Lower leg skin (tissue), 4 donors: Measurements from ENCODE around the gene ASXL1. TPM values are rescaled to one million over a fixed set of nuclear protein-coding genes. Genes with fewer than 3 reads are reported as not detected.

Source experiments
- DNase-seq, 2 donors: peaks; one replicate each; pipeline ENCODE4 v3.0.0-alpha.2; 2019; ENCODE audit warnings: low spot score in 2 of 2
- H3K4me3 ChIP-seq: fragments of 200-600 bp; sonication (generic); 2 replicates; pipeline ENCODE4 v1.5.1; 2017; ENCODE audit warnings: mild to moderate bottlenecking, low read depth; ENCODE audit not compliant: poor library complexity, severe bottlenecking
- POLR2A ChIP-seq, 2 donors: fragments of 450-650 bp; IDR thresholded peaks; one replicate each; pipeline ENCODE4 v1.6.1; 2016 to 2017; ENCODE audit warnings: antibody characterized with exemption in 2 of 2, mild to moderate bottlenecking in 1 of 2, moderate library complexity in 1 of 2
- WGBS, 2 donors: methylation state at CpG; one replicate each; pipeline ENCODE4 v1.1.5; 2018; 5-methylcytosine and 5-hydroxymethylcytosine counted together
- intact Hi-C: fragments of 100-400 bp; cut with DNase I; formaldehyde crosslinking; loops from one replicate; pipeline ENCODE4 v1.15.0; 2023; ENCODE audit warnings: low total_unique reads
- total RNA-seq, 4 donors: library from RNA; depleted of rRNA; stranded (reverse); fragments of >200 nt; gene quantifications; one replicate each; pipeline ENCODE4 v1.1.0, GENCODE V29; 2016
- TF ChIP-seq, protein P1 (sequence below), 3 donors: fragments of 450-650 bp; IDR thresholded peaks; one replicate each; pipeline ENCODE4 v1.5.1; 2016; ENCODE audit warnings: antibody characterized with exemption in 3 of 3, mild to moderate bottlenecking in 3 of 3, moderate library complexity in 2 of 3

Gene ASXL1
- total RNA-seq, 4 donors from 2014 or later: 29.1 to 84.8 (median 32.6) TPM

DNA sequence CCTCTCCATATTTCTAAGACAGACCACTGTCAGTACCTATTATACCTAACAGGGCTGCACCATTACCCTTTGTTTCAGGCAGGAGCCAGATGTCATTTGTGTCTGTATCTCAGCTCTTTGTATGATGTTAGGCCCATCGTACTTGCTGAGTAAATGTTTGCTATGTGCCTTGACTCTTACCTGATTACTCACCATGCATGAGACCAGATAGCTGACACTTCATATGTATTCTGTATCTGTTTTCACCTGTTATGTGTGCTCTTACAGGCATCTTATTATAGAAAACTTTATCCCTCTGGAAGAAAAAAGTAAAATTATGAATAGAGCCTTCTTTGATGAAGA, 31.7 kb upstream of the ASXL1 start:
- H3K4me3 ChIP-seq: no peak overlapping the region
- 68 to 72% methylated on average over 1 of the region's 1 CpG for WGBS, 2 donors
- TF ChIP-seq POLR2A (IDR thresholded peaks at IDR 0.05): no peak
- TF ChIP-seq, protein P1, sequence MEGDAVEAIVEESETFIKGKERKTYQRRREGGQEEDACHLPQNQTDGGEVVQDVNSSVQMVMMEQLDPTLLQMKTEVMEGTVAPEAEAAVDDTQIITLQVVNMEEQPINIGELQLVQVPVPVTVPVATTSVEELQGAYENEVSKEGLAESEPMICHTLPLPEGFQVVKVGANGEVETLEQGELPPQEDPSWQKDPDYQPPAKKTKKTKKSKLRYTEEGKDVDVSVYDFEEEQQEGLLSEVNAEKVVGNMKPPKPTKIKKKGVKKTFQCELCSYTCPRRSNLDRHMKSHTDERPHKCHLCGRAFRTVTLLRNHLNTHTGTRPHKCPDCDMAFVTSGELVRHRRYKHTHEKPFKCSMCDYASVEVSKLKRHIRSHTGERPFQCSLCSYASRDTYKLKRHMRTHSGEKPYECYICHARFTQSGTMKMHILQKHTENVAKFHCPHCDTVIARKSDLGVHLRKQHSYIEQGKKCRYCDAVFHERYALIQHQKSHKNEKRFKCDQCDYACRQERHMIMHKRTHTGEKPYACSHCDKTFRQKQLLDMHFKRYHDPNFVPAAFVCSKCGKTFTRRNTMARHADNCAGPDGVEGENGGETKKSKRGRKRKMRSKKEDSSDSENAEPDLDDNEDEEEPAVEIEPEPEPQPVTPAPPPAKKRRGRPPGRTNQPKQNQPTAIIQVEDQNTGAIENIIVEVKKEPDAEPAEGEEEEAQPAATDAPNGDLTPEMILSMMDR (IDR thresholded peaks at IDR 0.05): peak in 1 of 3 donors; percentile 21
- no peak for DNase-seq
- intact Hi-C loops: no loop called here

DNA sequence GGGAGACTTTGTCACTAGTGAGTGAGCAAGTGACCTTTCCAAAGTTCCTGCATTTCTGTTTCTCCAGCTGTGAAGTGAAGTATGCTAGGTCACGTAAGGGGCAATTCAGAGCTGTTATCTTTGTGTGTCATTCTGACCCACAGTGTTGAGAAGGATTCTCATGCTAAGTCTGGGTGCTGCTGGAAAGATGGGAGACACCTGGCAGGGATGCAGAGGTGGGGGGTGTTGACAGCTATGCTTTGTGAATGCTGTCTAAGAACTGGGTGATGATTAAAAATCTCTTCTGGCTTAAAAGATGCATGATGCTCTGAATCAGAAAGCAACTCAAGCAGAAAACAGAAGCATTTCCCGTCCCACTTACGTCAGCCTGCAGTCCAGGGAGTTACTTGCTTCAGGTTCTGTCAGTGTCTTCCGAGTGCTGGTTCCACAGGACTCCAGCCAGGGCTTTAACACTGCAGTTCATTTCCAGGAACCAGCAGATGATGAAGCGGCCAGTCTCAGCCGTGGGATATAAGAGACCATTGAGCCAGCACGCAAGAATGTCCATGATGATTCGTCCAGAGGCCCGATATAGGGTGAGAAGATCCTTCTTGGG, 30.9 kb upstream of the ASXL1 start:
- 97 to 98% methylated on average over 9 of the region's 9 CpGs for WGBS, 2 donors
- no peak for DNase-seq
- intact Hi-C loops: no loop called here
- no peak overlapping the region for H3K4me3 ChIP-seq
- TF ChIP-seq, protein P1 (IDR thresholded peaks at IDR 0.05): no peak
- TF ChIP-seq POLR2A (IDR thresholded peaks at IDR 0.05): no peak

DNA sequence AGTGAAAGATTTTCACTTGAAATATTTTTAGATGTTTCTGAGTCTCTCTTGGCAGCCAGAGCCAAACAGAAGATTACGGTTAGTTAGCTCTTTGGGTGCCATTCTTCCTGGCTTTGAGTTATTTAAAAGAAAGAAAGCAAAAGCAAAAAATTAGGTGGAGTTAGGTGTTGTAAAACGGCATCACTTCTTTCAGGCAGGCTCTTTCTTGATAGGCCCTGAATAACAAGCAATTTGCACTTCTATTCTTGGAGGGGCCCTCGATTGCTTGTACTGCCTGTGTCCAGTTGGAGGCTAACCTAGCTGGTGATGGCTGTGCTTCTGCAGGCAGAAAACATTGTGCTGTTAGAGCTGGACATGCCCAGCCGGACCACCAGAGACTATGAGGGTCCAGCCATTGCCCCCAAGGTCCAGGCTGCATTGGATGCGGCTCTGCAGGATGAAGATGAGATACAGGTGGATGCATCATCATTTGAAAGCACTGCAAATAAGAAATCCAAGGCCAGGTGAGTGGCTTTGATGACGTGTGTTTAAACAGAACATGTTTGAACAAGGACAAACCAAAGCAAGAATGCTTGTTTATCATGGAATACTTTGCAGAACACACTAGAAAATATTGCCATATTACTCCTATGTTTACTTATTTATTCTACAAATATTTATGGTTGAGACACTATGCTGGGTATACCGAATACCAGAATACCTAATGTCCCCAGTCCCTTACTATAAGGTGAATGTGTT, 28.1 kb upstream of the ASXL1 start:
- H3K4me3 ChIP-seq: no peak overlapping the region
- 81 to 87% methylated on average over 7 of the region's 7 CpGs for WGBS, 2 donors
- intact Hi-C loops: no loop called here
- DNase-seq: no peak
- no peak for TF ChIP-seq POLR2A (IDR thresholded peaks at IDR 0.05)
- TF ChIP-seq, protein P1 (IDR thresholded peaks at IDR 0.05): no peak

DNA sequence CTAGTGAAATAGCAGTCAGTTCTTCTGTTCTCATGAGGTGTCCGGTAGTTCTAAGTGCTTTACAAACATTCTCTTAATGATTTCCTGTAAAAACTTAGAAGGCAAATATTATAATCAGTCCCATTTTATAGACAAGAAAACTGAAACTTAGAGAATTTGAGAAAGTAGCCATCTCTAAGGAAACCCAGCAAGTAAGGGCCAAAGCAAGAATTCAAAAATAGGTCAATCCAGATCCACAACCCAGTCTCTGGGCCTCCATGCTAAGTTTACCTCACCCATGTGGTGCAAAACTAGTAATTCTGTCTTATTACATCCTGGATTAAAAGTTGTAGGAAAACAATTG, 27.6 kb upstream of the ASXL1 start:
- H3K4me3 ChIP-seq: no peak overlapping the region
- no peak for DNase-seq
- 91 to 94% methylated on average over 1 of the region's 1 CpG for WGBS, 2 donors
- TF ChIP-seq POLR2A (IDR thresholded peaks at IDR 0.05): no peak
- TF ChIP-seq, protein P1 (IDR thresholded peaks at IDR 0.05): no peak
- intact Hi-C loops: no loop called here

DNA sequence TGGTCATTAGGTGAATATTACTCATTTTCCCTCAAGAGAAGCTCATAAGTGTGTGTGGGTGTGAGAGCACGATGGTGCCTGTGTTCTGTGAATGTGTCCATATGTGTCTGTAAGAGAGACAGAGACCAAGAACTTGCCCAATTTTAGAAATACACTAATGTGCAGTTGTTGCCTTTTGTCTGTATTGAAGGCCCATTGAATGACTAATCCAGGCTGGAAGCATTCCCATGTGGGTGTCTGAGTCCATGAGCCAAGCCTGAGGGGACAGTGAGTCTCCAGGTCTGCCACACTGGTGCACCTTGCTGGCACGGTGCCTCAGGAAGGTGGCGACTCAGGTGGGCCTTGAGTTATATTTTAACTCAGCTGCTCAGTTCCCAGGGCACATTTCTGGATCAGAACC, 25.5 kb upstream of the ASXL1 start:
- H3K4me3 ChIP-seq: no peak overlapping the region
- WGBS, 2 donors: 75 to 78% methylated on average over 3 of the region's 3 CpGs
- TF ChIP-seq, protein P1 (IDR thresholded peaks at IDR 0.05): no peak
- no peak for TF ChIP-seq POLR2A (IDR thresholded peaks at IDR 0.05)
- intact Hi-C loops: no loop called here
- DNase-seq: peak in 1 of 2 donors; percentile 79
